B cell (primary cell): ENCODE measurements around the gene PRPF38A.

Experiments
- CTCF ChIP-seq: fragments of 200-600 bp; IDR thresholded peaks from one replicate; pipeline ENCODE4 v1.8.0; 2022; ENCODE audit warnings: antibody characterized with exemption, mild to moderate bottlenecking
- EZH2 ChIP-seq: IDR thresholded peaks from 2 replicates; pipeline ENCODE4 v1.6.1; 2012; ENCODE audit warnings: borderline replicate concordance, low read depth, mild to moderate bottlenecking, moderate library complexity, low read length; ENCODE audit not compliant: insufficient read depth, poor library complexity, severe bottlenecking

DNA sequence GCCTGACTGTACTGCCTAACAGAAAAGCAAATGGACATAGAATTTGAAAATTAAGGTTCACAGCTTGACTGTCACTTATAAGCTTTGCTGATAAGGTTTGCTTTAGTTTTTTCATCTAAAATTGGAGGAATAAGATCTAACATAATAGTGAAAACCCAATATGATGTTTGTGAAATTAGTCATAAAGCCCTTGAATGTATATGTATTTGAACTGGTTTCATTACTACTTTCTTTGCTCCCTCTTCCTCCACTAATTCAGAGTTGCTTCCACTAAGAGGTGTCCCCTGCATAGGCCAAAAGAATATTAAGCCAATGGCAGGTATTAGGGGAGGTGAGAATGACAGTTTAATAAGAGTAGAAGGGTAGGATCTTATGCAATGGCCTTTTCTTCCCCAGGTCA is 10.5 kb downstream of the PRPF38A start:
- TF ChIP-seq CTCF (no peak), EZH2 (no peak)
